NCI-H460 (cell line): Measurements from ENCODE around the gene ASXL2. TPM values are rescaled to one million over a fixed set of nuclear protein-coding genes. Genes with fewer than 3 reads are reported as not detected.
A peak's percentile ranks its signal among the peaks of the same experiment; 100 is the strongest.
"Not testable (repeated sequence)": the region's sequence is repeated elsewhere in the genome, so short reads cannot be mapped to it uniquely, and the experiment has no call there.

Source experiments
- DNase-seq: peaks from one replicate; pipeline ENCODE4 v3.0.0-alpha.2; 2016; ENCODE audit warnings: low read depth; ENCODE audit errors: extremely low read depth
- polyA plus RNA-seq: library from polyadenylated mRNA; depleted of rRNA; stranded (reverse); fragments of >200 nt; gene quantifications from 2 replicates; pipeline ENCODE4 v1.2.3, GENCODE V29; 2014; cell fraction: nucleus; rRNA removed
- total RNA-seq: library from RNA; depleted of rRNA; stranded (reverse); fragments of >200 nt; shearing (Covaris generic); gene quantifications from 2 replicates; pipeline ENCODE4 v1.2.3, GENCODE V29; 2014; rRNA removed

The ASXL2 gene
- 15.5 and 18.8 TPM in 2 replicates for total RNA-seq
- 3.7 and 5.5 TPM in 2 replicates for polyA plus RNA-seq

GRCh38 chr2:25878361-25879132 lies at the start of gene ASXL2:
ASXL2 (minus strand) TSS chr2:25878487; CDS start chr2:25878222, 265 bp downstream.
- peak; percentile 96 for DNase-seq

- no peak for DNase-seq
Measured at GRCh38 chr2:25926984-25927756, 48.9 kb upstream of the ASXL2 start.

GRCh38 chr2:25922501-25922900 lies 44.2 kb upstream of the ASXL2 start:
- no peak for DNase-seq

- no peak for DNase-seq
Measured at GRCh38 chr2:25920786-25921415, 42.6 kb upstream of the ASXL2 start.

GRCh38 chr2:25920336-25920735 lies 42.0 kb upstream of the ASXL2 start:
- DNase-seq: peak; percentile 38

- no peak for DNase-seq
Measured at GRCh38 chr2:25917832-25918231, 39.5 kb upstream of the ASXL2 start.

- not testable (repeated sequence) for DNase-seq
Measured at GRCh38 chr2:25917411-25917810, 39.1 kb upstream of the ASXL2 start.

- not testable (repeated sequence) for DNase-seq
Measured at GRCh38 chr2:25915944-25916772, 37.9 kb upstream of the ASXL2 start.

GRCh38 chr2:25915411-25915810 lies 37.1 kb upstream of the ASXL2 start:
- DNase-seq: not testable (repeated sequence)

- DNase-seq: not testable (repeated sequence)
Measured at GRCh38 chr2:25913696-25913973, 35.3 kb upstream of the ASXL2 start.

- DNase-seq: no peak
Measured at GRCh38 chr2:25912851-25913695, 34.8 kb upstream of the ASXL2 start.

GRCh38 chr2:25909574-25909973 lies 31.3 kb upstream of the ASXL2 start:
- not testable (repeated sequence) for DNase-seq

GRCh38 chr2:25905126-25905525 lies 26.8 kb upstream of the ASXL2 start:
- no peak for DNase-seq

- no peak for DNase-seq
Measured at GRCh38 chr2:25903216-25903776, 25.0 kb upstream of the ASXL2 start.

GRCh38 chr2:25899404-25899970 lies 21.2 kb upstream of the ASXL2 start:
- DNase-seq: no peak

- no peak for DNase-seq
Measured at GRCh38 chr2:25897506-25897905, 19.2 kb upstream of the ASXL2 start.

GRCh38 chr2:25896308-25896707 lies 18.0 kb upstream of the ASXL2 start:
- not testable (repeated sequence) for DNase-seq

- no peak for DNase-seq
Measured at GRCh38 chr2:25895610-25896009, 17.3 kb upstream of the ASXL2 start.

GRCh38 chr2:25895018-25895417 lies 16.7 kb upstream of the ASXL2 start:
- DNase-seq: no peak
